ENCODE measurements around the gene INMT.

GRCh38 chr7:30791114-30791513, 39.2 kb downstream of the INMT start:
- TF ChIP-seq POLR2A (IDR thresholded peaks at IDR 0.05), result no peak
- TF ChIP-seq, protein P1, sequence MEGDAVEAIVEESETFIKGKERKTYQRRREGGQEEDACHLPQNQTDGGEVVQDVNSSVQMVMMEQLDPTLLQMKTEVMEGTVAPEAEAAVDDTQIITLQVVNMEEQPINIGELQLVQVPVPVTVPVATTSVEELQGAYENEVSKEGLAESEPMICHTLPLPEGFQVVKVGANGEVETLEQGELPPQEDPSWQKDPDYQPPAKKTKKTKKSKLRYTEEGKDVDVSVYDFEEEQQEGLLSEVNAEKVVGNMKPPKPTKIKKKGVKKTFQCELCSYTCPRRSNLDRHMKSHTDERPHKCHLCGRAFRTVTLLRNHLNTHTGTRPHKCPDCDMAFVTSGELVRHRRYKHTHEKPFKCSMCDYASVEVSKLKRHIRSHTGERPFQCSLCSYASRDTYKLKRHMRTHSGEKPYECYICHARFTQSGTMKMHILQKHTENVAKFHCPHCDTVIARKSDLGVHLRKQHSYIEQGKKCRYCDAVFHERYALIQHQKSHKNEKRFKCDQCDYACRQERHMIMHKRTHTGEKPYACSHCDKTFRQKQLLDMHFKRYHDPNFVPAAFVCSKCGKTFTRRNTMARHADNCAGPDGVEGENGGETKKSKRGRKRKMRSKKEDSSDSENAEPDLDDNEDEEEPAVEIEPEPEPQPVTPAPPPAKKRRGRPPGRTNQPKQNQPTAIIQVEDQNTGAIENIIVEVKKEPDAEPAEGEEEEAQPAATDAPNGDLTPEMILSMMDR (IDR thresholded peaks at IDR 0.05), result no peak

Measured in body of pancreas (tissue), 4 donors.